ENCODE results near the gene PHACTR4. TPM values are rescaled to one million over a fixed set of nuclear protein-coding genes. Genes with fewer than 3 reads are reported as not detected.

The PHACTR4 gene
- total and polyA plus RNA-seq, 12 donors, result 12.0 to 44.8 (median 23.0) TPM

- TF ChIP-seq POLR2A (IDR thresholded peaks at IDR 0.05) (no peak), CTCF (IDR thresholded peaks at IDR 0.05) (no peak)
- peaks cover 29 to 34% of the 10 kb centered on the region in 2 donors for H3K4me1 ChIP-seq (replicated peaks in 1 of 2)
- peak overlapping the region in 3 of 5 donors; percentile 65 to 82 (median 78) for H3K27ac ChIP-seq
- no peak for DNase-seq
- H3K9me3 ChIP-seq (replicated peaks in 1 of 3), result no peaks in the 10 kb centered on the region
- intact Hi-C loops (cut with DNase I), result no loop called here
- no peaks in the 10 kb centered on the region for H3K27me3 ChIP-seq
- H3K4me3 ChIP-seq, result no peak overlapping the region
- 50 to 95% (median 80%) methylated on average over 2 of the region's 2 CpGs for WGBS, 4 donors
- H3K36me3 ChIP-seq (replicated peaks in 1 of 2), result no peaks in the 10 kb centered on the region
Observed at GRCh38 chr1:28436211-28436769, 66.8 kb downstream of the PHACTR4 start.

GRCh38 chr1:28437264-28437923 is 67.9 kb downstream of the PHACTR4 start:
- H3K27ac ChIP-seq, result peak overlapping the region; percentile 65 to 89 (median 82)
- TF ChIP-seq CTCF (IDR thresholded peaks at IDR 0.05) (no peak), POLR2A (IDR thresholded peaks at IDR 0.05) (no peak)
- no peak overlapping the region for H3K4me3 ChIP-seq
- H3K36me3 ChIP-seq (replicated peaks in 1 of 2), result no peaks in the 10 kb centered on the region
- peaks cover 29 to 34% of the 10 kb centered on the region in 2 donors for H3K4me1 ChIP-seq (replicated peaks in 1 of 2)
- WGBS, 4 donors, result 29 to 45% (median 35%) methylated on average over 3 of the region's 3 CpGs
- H3K9me3 ChIP-seq (replicated peaks in 1 of 3), result no peaks in the 10 kb centered on the region
- H3K27me3 ChIP-seq, result no peaks in the 10 kb centered on the region
- intact Hi-C loops (cut with DNase I), result no loop called here
- peak; percentile 56 to 87 (median 81) for DNase-seq

- DNase-seq, result peak; percentile 80 to 96 (median 95)
- WGBS, 4 donors, result 21 to 28% (median 26%) methylated on average over 10 of the region's 10 CpGs
- peak overlapping the region in 2 of 4 donors; percentile 35 to 41 for H3K4me3 ChIP-seq
- intact Hi-C loops (cut with DNase I), result no loop called here
- no peaks in the 10 kb centered on the region for H3K36me3 ChIP-seq (replicated peaks in 1 of 2)
- no peaks in the 10 kb centered on the region for H3K27me3 ChIP-seq
- H3K4me1 ChIP-seq (replicated peaks in 1 of 2), result peaks cover 29 to 34% of the 10 kb centered on the region in 2 donors
- no peak for TF ChIP-seq CTCF (IDR thresholded peaks at IDR 0.05)
- TF ChIP-seq POLR2A (IDR thresholded peaks at IDR 0.05), result peak; percentile 63 to 96
- H3K27ac ChIP-seq, result peak overlapping the region; percentile 65 to 89 (median 82)
- no peaks in the 10 kb centered on the region for H3K9me3 ChIP-seq (replicated peaks in 1 of 3)
Observed at GRCh38 chr1:28437924-28438699, 68.6 kb downstream of the PHACTR4 start.

- H3K4me1 ChIP-seq (replicated peaks in 1 of 2), result peaks cover 29 to 34% of the 10 kb centered on the region in 2 donors
- H3K27me3 ChIP-seq, result no peaks in the 10 kb centered on the region
- H3K27ac ChIP-seq, result no peak overlapping the region
- intact Hi-C loops (cut with DNase I), result no loop called here
- TF ChIP-seq CTCF (IDR thresholded peaks at IDR 0.05) (no peak), POLR2A (IDR thresholded peaks at IDR 0.05) (no peak)
- no peak for DNase-seq
- H3K4me3 ChIP-seq, result no peak overlapping the region
- H3K9me3 ChIP-seq (replicated peaks in 1 of 3), result no peaks in the 10 kb centered on the region
- H3K36me3 ChIP-seq (replicated peaks in 1 of 2), result no peaks in the 10 kb centered on the region
Observed at GRCh38 chr1:28439320-28439719, 69.8 kb downstream of the PHACTR4 start.

Measured in adrenal gland (tissue), 12 donors.